Right kidney (tissue), 1 donor: ENCODE data around the gene CHST8.
"Not testable (repeated sequence)": the region's sequence is repeated elsewhere in the genome, so short reads cannot be mapped to it uniquely, and the experiment has no call there.

Source experiments
- DNase-seq: peaks from one replicate; pipeline ENCODE4 v3.0.0-alpha.2; 2016

CHST8 gene

GRCh38 chr19:33690378-33691029 lies 68.8 kb downstream of the CHST8 start:
- no peak for DNase-seq

- DNase-seq, result no peak
These were observed 69.3 kb downstream of the CHST8 start for GRCh38 chr19:33691030-33691427.

GRCh38 chr19:33691736-33692135 lies 70.0 kb downstream of the CHST8 start:
- no peak for DNase-seq

GRCh38 chr19:33693678-33694077 lies 71.9 kb downstream of the CHST8 start:
- DNase-seq, result no peak

- not testable (repeated sequence) for DNase-seq
These were observed 73.8 kb downstream of the CHST8 start for GRCh38 chr19:33695547-33695946.

- no peak for DNase-seq
These were observed 76.0 kb downstream of the CHST8 start for GRCh38 chr19:33697766-33698165.

- no peak for DNase-seq
These were observed 77.1 kb downstream of the CHST8 start for GRCh38 chr19:33698576-33699435.

GRCh38 chr19:33699754-33700407 lies 78.1 kb downstream of the CHST8 start:
- no peak for DNase-seq

GRCh38 chr19:33700408-33701013 lies 78.8 kb downstream of the CHST8 start:
- no peak for DNase-seq

GRCh38 chr19:33701565-33701964 lies 79.8 kb downstream of the CHST8 start:
- DNase-seq, result no peak

- no peak for DNase-seq
These were observed 81.1 kb downstream of the CHST8 start for GRCh38 chr19:33702606-33703437.

GRCh38 chr19:33703438-33703750 lies 81.6 kb downstream of the CHST8 start:
- DNase-seq, result no peak

- DNase-seq, result no peak
These were observed 82.1 kb downstream of the CHST8 start for GRCh38 chr19:33703821-33704220.

- DNase-seq, result no peak
These were observed 82.5 kb downstream of the CHST8 start for GRCh38 chr19:33704271-33704670.

- DNase-seq, result no peak
These were observed 83.5 kb downstream of the CHST8 start for GRCh38 chr19:33705090-33705847.

- no peak for DNase-seq
These were observed 84.1 kb downstream of the CHST8 start for GRCh38 chr19:33705860-33706259.

GRCh38 chr19:33706631-33707030 lies 84.9 kb downstream of the CHST8 start:
- no peak for DNase-seq

GRCh38 chr19:33712268-33712667 lies 90.5 kb downstream of the CHST8 start:
- DNase-seq, result no peak

GRCh38 chr19:33713194-33713593 lies 91.4 kb downstream of the CHST8 start:
- DNase-seq, result no peak

GRCh38 chr19:33714149-33714548 lies 92.4 kb downstream of the CHST8 start:
- no peak for DNase-seq

- DNase-seq, result no peak
These were observed 93.7 kb downstream of the CHST8 start for GRCh38 chr19:33715462-33715861.
